ENCODE data around the gene FYN. TPM values are rescaled to one million over a fixed set of nuclear protein-coding genes. Genes with fewer than 3 reads are reported as not detected.

FYN gene
- total RNA-seq, 1 experiment from 2014 or later, result 34.3 TPM

GRCh38 chr6:111844376-111844775 lies 28.9 kb downstream of the FYN start:
- Histone ChIP-seq H3K27me3 (replicated peaks; ENCODE audit: insufficient read depth, low read depth, low read length, poor library complexity) (no peaks in the 10 kb centered on the region), H3K36me3 (ENCODE audit: insufficient read depth, low read length, poor library complexity, severe bottlenecking) (no peaks in the 10 kb centered on the region), H3K4me3 (ENCODE audit: low read depth, low read length, poor library complexity, severe bottlenecking) (no peak overlapping the region), H3K9me3 (ENCODE audit: low read depth, low read length, poor library complexity, severe bottlenecking) (no peaks in the 10 kb centered on the region), H3K4me1 (ENCODE audit: insufficient read depth, low read length, poor library complexity, severe bottlenecking) (no peaks in the 10 kb centered on the region), H3K27ac (ENCODE audit: low read depth, low read length, poor library complexity, severe bottlenecking) (no peak overlapping the region)
- BruUV-seq (replicated peaks), result no TSS peak
- ChIA-PET POLR2A (ENCODE audit: low non-redundant PET) (no interaction called here), CTCF (no interaction called here)
- intact Hi-C loops (cut with micrococcal nuclease; ENCODE audit: unreplicated experiment), result no loop called here
- no peak for TF ChIP-seq EZH2 (IDR thresholded peaks at IDR 0.05; ENCODE audit: borderline replicate concordance, low read depth, low read length, poor library complexity, severe bottlenecking)
- TF ChIP-seq CTCF (conservative IDR thresholded peaks at IDR 0.05; ENCODE audit: low read depth, low read length), result no peak
- no peak for DNase-seq (ENCODE audit: low spot score)

GRCh38 chr6:111843347-111844147 lies 29.7 kb downstream of the FYN start:
- BruUV-seq (replicated peaks), result no TSS peak
- TF ChIP-seq CTCF (conservative IDR thresholded peaks at IDR 0.05; ENCODE audit: low read depth, low read length), result no peak
- no peak for TF ChIP-seq EZH2 (IDR thresholded peaks at IDR 0.05; ENCODE audit: borderline replicate concordance, low read depth, low read length, poor library complexity, severe bottlenecking)
- intact Hi-C loops (cut with micrococcal nuclease; ENCODE audit: unreplicated experiment), result no loop called here
- DNase-seq (ENCODE audit: low spot score), result no peak
- Histone ChIP-seq H3K36me3 (ENCODE audit: insufficient read depth, low read length, poor library complexity, severe bottlenecking) (no peaks in the 10 kb centered on the region), H3K27ac (ENCODE audit: low read depth, low read length, poor library complexity, severe bottlenecking) (no peak overlapping the region), H3K4me1 (ENCODE audit: insufficient read depth, low read length, poor library complexity, severe bottlenecking) (no peaks in the 10 kb centered on the region), H3K9me3 (ENCODE audit: low read depth, low read length, poor library complexity, severe bottlenecking) (no peaks in the 10 kb centered on the region), H3K4me3 (ENCODE audit: low read depth, low read length, poor library complexity, severe bottlenecking) (no peak overlapping the region), H3K27me3 (replicated peaks; ENCODE audit: insufficient read depth, low read depth, low read length, poor library complexity) (no peaks in the 10 kb centered on the region)
- POLR2A ChIA-PET (ENCODE audit: low non-redundant PET), result no interaction called here
- CTCF ChIA-PET, result no interaction called here

GRCh38 chr6:111842891-111843290 lies 30.4 kb downstream of the FYN start:
- Histone ChIP-seq H3K4me3 (ENCODE audit: low read depth, low read length, poor library complexity, severe bottlenecking) (no peak overlapping the region), H3K9me3 (ENCODE audit: low read depth, low read length, poor library complexity, severe bottlenecking) (no peaks in the 10 kb centered on the region), H3K36me3 (ENCODE audit: insufficient read depth, low read length, poor library complexity, severe bottlenecking) (no peaks in the 10 kb centered on the region), H3K27ac (ENCODE audit: low read depth, low read length, poor library complexity, severe bottlenecking) (no peak overlapping the region), H3K4me1 (ENCODE audit: insufficient read depth, low read length, poor library complexity, severe bottlenecking) (no peaks in the 10 kb centered on the region), H3K27me3 (replicated peaks; ENCODE audit: insufficient read depth, low read depth, low read length, poor library complexity) (no peaks in the 10 kb centered on the region)
- ChIA-PET POLR2A (ENCODE audit: low non-redundant PET) (no interaction called here), CTCF (no interaction called here)
- TF ChIP-seq EZH2 (IDR thresholded peaks at IDR 0.05; ENCODE audit: borderline replicate concordance, low read depth, low read length, poor library complexity, severe bottlenecking) (no peak), CTCF (conservative IDR thresholded peaks at IDR 0.05; ENCODE audit: low read depth, low read length) (no peak)
- no TSS peak for BruUV-seq (replicated peaks)
- no peak for DNase-seq (ENCODE audit: low spot score)
- intact Hi-C loops (cut with micrococcal nuclease; ENCODE audit: unreplicated experiment), result no loop called here
